H9 (cell line): ENCODE data around the gene TRAPPC2L. TPM values are rescaled to one million over a fixed set of nuclear protein-coding genes. Genes with fewer than 3 reads are reported as not detected.

ENCODE experiments used
- DNase-seq: peaks from one replicate; pipeline ENCODE4 v3.0.0-alpha.2; 2017
- H2AFZ ChIP-seq: one replicate; pipeline ENCODE4 v1.6.1; 2013; ENCODE audit warnings: mild to moderate bottlenecking, low read length, control low read depth, moderate library complexity
- H2AK5ac ChIP-seq: 2 replicates; pipeline ENCODE4 v1.6.1; 2013; ENCODE audit warnings: low read length, control low read depth, mixed read lengths; ENCODE audit not compliant: insufficient read length
- H2BK120ac ChIP-seq: one replicate; pipeline ENCODE4 v1.6.1; 2013; ENCODE audit warnings: low read depth, mild to moderate bottlenecking, low read length, control low read depth, inconsistent platforms; ENCODE audit not compliant: poor library complexity, severe bottlenecking
- H2BK12ac ChIP-seq: 2 replicates; pipeline ENCODE4 v1.6.1; 2013; ENCODE audit warnings: low read length, control low read depth, mixed read lengths, low read depth; ENCODE audit not compliant: insufficient read length
- H2BK15ac ChIP-seq: 2 replicates; pipeline ENCODE4 v1.6.1; 2013; ENCODE audit warnings: low read depth, low read length, control low read depth
- H2BK20ac ChIP-seq: one replicate; pipeline ENCODE4 v1.6.1; 2013; ENCODE audit warnings: low read depth, mild to moderate bottlenecking, low read length, control low read depth, inconsistent platforms; ENCODE audit not compliant: poor library complexity, severe bottlenecking
- H2BK5ac ChIP-seq: 2 replicates; pipeline ENCODE4 v1.6.1; 2013; ENCODE audit warnings: low read length, control low read depth, mixed read lengths; ENCODE audit not compliant: insufficient read length
- H3K14ac ChIP-seq: 2 replicates; pipeline ENCODE4 v1.6.1; 2013; ENCODE audit warnings: low read length, control low read depth; ENCODE audit not compliant: insufficient read depth
- H3K18ac ChIP-seq: 2 replicates; pipeline ENCODE4 v1.6.1; 2013; ENCODE audit warnings: low read depth, mild to moderate bottlenecking, mixed read lengths, low read length, control low read depth; ENCODE audit not compliant: insufficient read length
- H3K23ac ChIP-seq: 2 replicates; pipeline ENCODE4 v1.6.1; 2013; ENCODE audit warnings: low read length, control low read depth, mixed read lengths, low read depth; ENCODE audit not compliant: insufficient read length
- H3K23me2 ChIP-seq: 2 replicates; pipeline ENCODE4 v1.6.1; 2013; ENCODE audit warnings: low read depth, mild to moderate bottlenecking, mixed read lengths, low read length, control low read depth; ENCODE audit not compliant: insufficient read length, poor library complexity, severe bottlenecking
- H3K27ac ChIP-seq: 2 replicates; pipeline ENCODE4 v1.5.1; 2013; ENCODE audit warnings: low read length, control low read depth, mixed read lengths, low read depth; ENCODE audit not compliant: insufficient read length
- H3K27me3 ChIP-seq: 2 replicates; pipeline ENCODE4 v1.6.1; 2013; ENCODE audit warnings: low read length, control low read depth, inconsistent platforms; ENCODE audit not compliant: insufficient read depth
- H3K4ac ChIP-seq: 2 replicates; pipeline ENCODE4 v1.6.1; 2013; ENCODE audit warnings: low read depth, mild to moderate bottlenecking, control low read depth, inconsistent platforms, low read length, moderate library complexity
- H3K4me1 ChIP-seq: 2 replicates; pipeline ENCODE4 v1.6.1; 2013; ENCODE audit warnings: low read length, control low read depth, inconsistent platforms; ENCODE audit not compliant: insufficient read depth
- H3K4me2 ChIP-seq: 2 replicates; pipeline ENCODE4 v1.6.1; 2013; ENCODE audit warnings: low read length, control low read depth, mixed read lengths; ENCODE audit not compliant: insufficient read length, insufficient read depth
- H3K56ac ChIP-seq: 2 replicates; pipeline ENCODE4 v1.6.1; 2013; ENCODE audit warnings: low read depth, mild to moderate bottlenecking, mixed read lengths, low read length, control low read depth; ENCODE audit not compliant: insufficient read length
- H3K79me1 ChIP-seq: 2 replicates; pipeline ENCODE4 v1.6.1; 2013; ENCODE audit warnings: low read depth, mild to moderate bottlenecking, moderate library complexity, low read length, control low read depth, inconsistent platforms; ENCODE audit not compliant: insufficient read depth, poor library complexity, severe bottlenecking
- H3K79me2 ChIP-seq: 2 replicates; pipeline ENCODE4 v1.6.1; 2013; ENCODE audit warnings: low read length, control low read depth, inconsistent platforms; ENCODE audit not compliant: insufficient read depth
- H3K9ac ChIP-seq: 2 replicates; pipeline ENCODE4 v1.6.1; 2013; ENCODE audit warnings: low read length, control low read depth, mixed read lengths; ENCODE audit not compliant: insufficient read length; ENCODE audit errors: extremely low read depth
- H3K9me3 ChIP-seq: one replicate; pipeline ENCODE4 v1.6.1; 2013; ENCODE audit warnings: low read depth, low read length, inconsistent platforms; ENCODE audit not compliant: control insufficient read depth
- H3T11ph ChIP-seq: one replicate; pipeline ENCODE4 v1.6.1; 2013; ENCODE audit warnings: mild to moderate bottlenecking, low read length, control low read depth, inconsistent platforms
- H4K20me1 ChIP-seq: one replicate; pipeline ENCODE4 v1.6.1; 2013; ENCODE audit not compliant: control insufficient read depth, insufficient read length, insufficient read depth
- H4K5ac ChIP-seq: 2 replicates; pipeline ENCODE4 v1.6.1; 2013; ENCODE audit warnings: low read depth, mild to moderate bottlenecking, mixed read lengths, low read length, control low read depth; ENCODE audit not compliant: insufficient read length
- H4K8ac ChIP-seq: replicated peaks from 2 replicates; pipeline ENCODE4 v1.6.1; 2013; ENCODE audit warnings: low read length, control low read depth, mixed read lengths, low read depth; ENCODE audit not compliant: insufficient read length
- H4K91ac ChIP-seq: 2 replicates; pipeline ENCODE4 v1.6.1; 2013; ENCODE audit warnings: low read depth, mild to moderate bottlenecking, moderate library complexity, mixed read lengths, low read length, control low read depth; ENCODE audit not compliant: insufficient read length
- H3K27ac Mint-ChIP-seq, 3 experiments: 2 replicates in 2 of 3; 3 replicates in 1 of 3; pipeline ENCODE4 v1.8.0; 2020 to 2021; ENCODE audit warnings: mixed read lengths in 3 of 3, mild to moderate bottlenecking in 1 of 3, moderate library complexity in 1 of 3
- H3K27me3 Mint-ChIP-seq: 2 replicates; pipeline ENCODE4 v1.8.0; 2021; ENCODE audit warnings: low read depth, mild to moderate bottlenecking, moderate library complexity, mixed read lengths
- H3K36me3 Mint-ChIP-seq, 3 experiments: 2 replicates in 2 of 3; 3 replicates in 1 of 3; pipeline ENCODE4 v1.8.0; 2020 to 2021; ENCODE audit warnings: low read depth in 3 of 3, mixed read lengths in 3 of 3; ENCODE audit not compliant: insufficient read depth in 1 of 3
- H3K4me1 Mint-ChIP-seq, 2 experiments: 2 replicates each; pipeline ENCODE4 v1.8.0; 2020; ENCODE audit warnings: mixed read lengths in 2 of 2
- H3K4me3 Mint-ChIP-seq, 2 experiments: 2 replicates in 1 of 2; 3 replicates in 1 of 2; pipeline ENCODE4 v1.8.0; 2020 to 2021; ENCODE audit warnings: mild to moderate bottlenecking in 2 of 2, mixed read lengths in 2 of 2, moderate library complexity in 1 of 2
- H3K9me3 Mint-ChIP-seq, 2 experiments: 2 replicates in 1 of 2; 3 replicates in 1 of 2; pipeline ENCODE4 v1.8.0; 2020; ENCODE audit warnings: mild to moderate bottlenecking in 2 of 2, mixed read lengths in 2 of 2, moderate library complexity in 1 of 2
- WGBS: extraction: QIAGEN DNeasy Blood & Tissue Kit; methylation state at CpG from one replicate; pipeline ENCODE4 v1.1.7; 2013; ENCODE audit warnings: missing lambda C conversion rate, low lambda C conversion rate, mixed read lengths; ENCODE audit not compliant: insufficient read length; ENCODE audit errors: extremely low coverage; 5-methylcytosine and 5-hydroxymethylcytosine counted together
- total RNA-seq: library from RNA; stranded (reverse); gene quantifications from 2 replicates; pipeline ENCODE4 v1.2.1, GENCODE V29; 2021
- TF ChIP-seq, protein P1 (sequence below): fragments of 200-600 bp; sonication (generic); conservative IDR thresholded peaks from 3 replicates; pipeline ENCODE4 v1.8.0; 2021; ENCODE audit warnings: antibody characterized with exemption, mild to moderate bottlenecking

Gene TRAPPC2L
- total RNA-seq, 1 experiment from 2014 or later = 90.3 TPM

DNA sequence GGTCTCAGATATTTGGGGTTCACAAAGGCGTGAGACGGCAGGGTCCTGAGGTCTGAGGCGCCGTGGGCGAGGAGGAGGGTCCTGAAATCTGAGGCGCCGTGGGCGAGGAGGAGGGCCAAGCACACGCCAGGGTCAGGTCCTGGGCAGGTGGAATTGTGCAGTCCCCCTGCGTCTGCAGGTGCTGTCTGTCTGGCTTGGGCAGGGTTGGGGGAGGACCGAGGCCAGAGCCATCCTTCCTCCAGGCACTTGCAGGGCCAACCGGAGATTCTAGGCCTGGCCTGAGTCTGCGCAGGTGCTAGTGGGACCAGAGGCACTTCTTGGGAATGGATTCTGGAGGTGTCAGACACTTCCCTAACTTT, 42.8 kb upstream of the TRAPPC2L start:
- Histone ChIP-seq H3K9me3 (no peaks in the 10 kb centered on the region), H4K20me1 (peaks cover 3% of the 10 kb centered on the region), H4K91ac (no peak overlapping the region), H4K5ac (no peak overlapping the region), H3K56ac (no peak overlapping the region), H3K4ac (no peak overlapping the region), H3K27ac (no peak overlapping the region), H3K9ac (no peak overlapping the region), H3T11ph (no peak overlapping the region), H2BK12ac (no peak overlapping the region), H3K79me2 (peaks cover 3% of the 10 kb centered on the region; the same call in 1 of the 2 replicates), H3K23me2 (peaks cover 9% of the 10 kb centered on the region), H3K18ac (no peak overlapping the region), H4K8ac (no peak overlapping the region), H3K4me1 (no peaks in the 10 kb centered on the region), H2BK20ac (no peak overlapping the region), H3K27me3 (no peaks in the 10 kb centered on the region), H3K4me2 (no peak overlapping the region), H2BK120ac (no peak overlapping the region), H3K79me1 (no peaks in the 10 kb centered on the region), H2BK5ac (no peak overlapping the region), H3K14ac (no peak overlapping the region), H2BK15ac (no peak overlapping the region), H3K23ac (no peak overlapping the region), H2AFZ (no peak overlapping the region), H2AK5ac (no peak overlapping the region)
- DNase-seq = no peak
- H3K4me1 Mint-ChIP-seq = peaks cover 6 to 10% of the 10 kb centered on the region in 2 experiments
- TF ChIP-seq, protein P1, sequence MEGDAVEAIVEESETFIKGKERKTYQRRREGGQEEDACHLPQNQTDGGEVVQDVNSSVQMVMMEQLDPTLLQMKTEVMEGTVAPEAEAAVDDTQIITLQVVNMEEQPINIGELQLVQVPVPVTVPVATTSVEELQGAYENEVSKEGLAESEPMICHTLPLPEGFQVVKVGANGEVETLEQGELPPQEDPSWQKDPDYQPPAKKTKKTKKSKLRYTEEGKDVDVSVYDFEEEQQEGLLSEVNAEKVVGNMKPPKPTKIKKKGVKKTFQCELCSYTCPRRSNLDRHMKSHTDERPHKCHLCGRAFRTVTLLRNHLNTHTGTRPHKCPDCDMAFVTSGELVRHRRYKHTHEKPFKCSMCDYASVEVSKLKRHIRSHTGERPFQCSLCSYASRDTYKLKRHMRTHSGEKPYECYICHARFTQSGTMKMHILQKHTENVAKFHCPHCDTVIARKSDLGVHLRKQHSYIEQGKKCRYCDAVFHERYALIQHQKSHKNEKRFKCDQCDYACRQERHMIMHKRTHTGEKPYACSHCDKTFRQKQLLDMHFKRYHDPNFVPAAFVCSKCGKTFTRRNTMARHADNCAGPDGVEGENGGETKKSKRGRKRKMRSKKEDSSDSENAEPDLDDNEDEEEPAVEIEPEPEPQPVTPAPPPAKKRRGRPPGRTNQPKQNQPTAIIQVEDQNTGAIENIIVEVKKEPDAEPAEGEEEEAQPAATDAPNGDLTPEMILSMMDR = no peak
- no CpG with 5 or more reads among the region's 13 CpGs for WGBS
- peaks cover 3 to 19% (median 12%) of the 10 kb centered on the region in 3 experiments; a peak in 6 of 7 replicates for H3K36me3 Mint-ChIP-seq
- no peak overlapping the region for H3K27ac Mint-ChIP-seq
- peak overlapping the region in 1 of 2 experiments; percentile 40; a peak in 2 of 5 replicates for H3K4me3 Mint-ChIP-seq
- H3K9me3 Mint-ChIP-seq = no peaks in the 10 kb centered on the region
- no peaks in the 10 kb centered on the region; the same call in 1 of the 2 replicates for H3K27me3 Mint-ChIP-seq
